Activated T-cell treated with anti-CD3 and anti-CD28 coated beads, Interleukin-2, amount 50 U/mL, for 24 hours (primary cell): ENCODE results near the gene PSAPL1.

ENCODE experiments used
- DNase-seq: peaks from one replicate; pipeline ENCODE4 v3.0.0-alpha.2; 2020
- H3K27ac Mint-ChIP-seq: 2 replicates; pipeline ENCODE4 v1.8.0; 2020; ENCODE audit warnings: mild to moderate bottlenecking, mixed read lengths
- H3K27me3 Mint-ChIP-seq: 2 replicates; pipeline ENCODE4 v1.8.0; 2020; ENCODE audit warnings: mixed read lengths
- H3K36me3 Mint-ChIP-seq: 2 replicates; pipeline ENCODE4 v1.8.0; 2020; ENCODE audit warnings: low read depth, mixed read lengths
- H3K4me1 Mint-ChIP-seq: 2 replicates; pipeline ENCODE4 v1.8.0; 2020; ENCODE audit warnings: low read depth, mixed read lengths
- H3K4me3 Mint-ChIP-seq: 2 replicates; pipeline ENCODE4 v1.8.0; 2020; ENCODE audit warnings: mild to moderate bottlenecking, moderate library complexity, mixed read lengths
- H3K9me3 Mint-ChIP-seq: 2 replicates; pipeline ENCODE4 v1.8.0; 2020; ENCODE audit warnings: mixed read lengths

PSAPL1 gene

DNA sequence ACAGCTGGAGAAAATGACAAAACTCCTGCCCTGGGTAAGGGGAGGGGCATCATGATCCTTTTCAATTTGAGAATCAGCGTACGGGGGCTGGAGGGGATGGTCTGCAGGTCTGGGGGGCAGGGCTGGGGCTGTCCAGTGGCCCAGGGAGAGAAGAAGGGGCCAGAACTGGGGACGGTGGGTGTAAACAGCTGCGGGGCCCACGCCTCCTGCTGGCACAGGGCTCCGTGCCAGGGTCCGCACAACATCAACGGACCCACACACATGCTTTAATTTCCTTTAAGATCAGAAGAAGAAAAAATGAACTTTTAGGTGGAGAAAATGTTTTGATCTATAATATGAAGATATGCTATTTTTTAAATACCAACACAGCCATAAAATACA, 52.1 kb downstream of the PSAPL1 start:
- H3K9me3 Mint-ChIP-seq, result no peaks in the 10 kb centered on the region

DNA sequence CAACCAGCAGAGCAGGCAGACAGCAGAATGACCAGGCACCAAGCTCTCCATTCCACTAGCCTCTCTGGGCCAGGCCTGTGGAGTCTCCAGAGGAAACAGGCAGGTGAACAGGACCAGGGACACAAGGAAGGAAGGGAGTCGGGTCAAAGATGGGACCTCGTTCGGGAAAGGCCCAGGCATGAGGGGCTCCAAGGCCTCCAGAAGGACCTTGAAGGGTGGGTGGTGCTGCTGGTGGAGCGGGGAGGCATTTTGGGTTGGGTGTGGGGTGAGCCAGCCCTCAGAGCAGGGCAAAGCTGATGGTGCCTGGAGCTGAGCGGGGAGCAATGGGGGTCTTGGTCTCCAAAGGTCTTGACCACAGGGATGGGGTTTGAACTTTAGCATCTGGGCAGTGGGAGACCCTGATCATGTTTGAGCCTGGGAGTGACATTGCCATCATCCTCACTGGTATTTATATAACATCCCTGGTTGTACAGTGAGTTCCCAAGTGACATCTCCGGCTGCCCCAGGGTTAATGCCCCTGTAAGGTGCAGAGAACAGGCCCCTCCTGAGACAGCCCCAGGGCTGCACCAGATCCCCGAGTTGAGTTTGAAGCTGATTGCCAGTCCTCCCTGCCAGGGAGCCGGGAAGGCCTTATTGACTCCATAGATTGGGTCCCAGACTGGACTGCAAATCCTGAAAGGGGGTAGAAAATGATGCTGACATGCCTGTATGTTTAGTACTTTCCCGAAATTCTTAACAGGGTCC, 52.7 kb downstream of the PSAPL1 start:
- H3K4me1 Mint-ChIP-seq, result no peaks in the 10 kb centered on the region
- no peak overlapping the region for H3K4me3 Mint-ChIP-seq
- H3K27ac Mint-ChIP-seq, result no peak overlapping the region
- no peaks in the 10 kb centered on the region for H3K9me3 Mint-ChIP-seq
- DNase-seq, result no peak
- H3K36me3 Mint-ChIP-seq, result no peaks in the 10 kb centered on the region
- H3K27me3 Mint-ChIP-seq, result peaks cover 42% of the 10 kb centered on the region

More for the DNA sequence above, 52.1 kb downstream of the PSAPL1 start:
- Mint-ChIP-seq H3K4me3 (no peak overlapping the region), H3K27ac (no peak overlapping the region), H3K4me1 (no peaks in the 10 kb centered on the region), H3K36me3 (no peaks in the 10 kb centered on the region), H3K27me3 (peaks cover 37% of the 10 kb centered on the region)
- no peak for DNase-seq

DNA sequence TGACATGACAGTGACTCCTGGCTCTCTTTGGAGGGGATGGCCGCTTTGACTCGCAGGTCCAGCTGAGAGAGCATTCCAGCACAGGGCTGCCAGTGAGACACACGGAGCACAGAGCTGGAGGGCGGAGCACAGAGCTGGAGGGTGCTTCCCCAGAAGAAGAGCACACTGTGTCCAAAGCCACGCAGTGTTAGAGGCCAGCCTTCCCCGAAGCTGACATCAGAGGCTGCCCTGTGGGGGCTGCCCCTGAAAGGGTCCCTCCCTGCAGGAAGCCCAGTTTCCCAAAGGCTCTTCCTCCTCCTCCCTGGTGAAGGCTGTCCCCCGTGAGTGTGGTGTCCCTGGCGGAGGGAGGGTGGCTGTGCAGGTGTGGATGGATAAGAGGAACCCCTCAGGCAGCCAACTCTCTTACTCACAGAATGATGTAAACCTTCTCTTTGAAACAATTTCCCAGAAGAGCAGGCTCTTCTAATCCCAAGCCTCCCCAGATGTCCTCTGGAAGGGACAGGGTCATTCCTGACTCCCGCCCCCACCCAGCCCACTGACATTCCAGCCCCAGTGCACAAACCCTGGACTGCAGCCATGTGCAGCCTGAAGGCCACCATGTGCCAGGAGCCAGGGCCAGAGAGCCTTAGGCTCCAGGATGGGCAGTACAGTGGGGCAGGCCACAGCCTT, 53.4 kb downstream of the PSAPL1 start:
- Mint-ChIP-seq H3K4me3 (no peak overlapping the region), H3K9me3 (no peaks in the 10 kb centered on the region), H3K4me1 (no peaks in the 10 kb centered on the region), H3K27ac (no peak overlapping the region), H3K36me3 (no peaks in the 10 kb centered on the region), H3K27me3 (peaks cover 48% of the 10 kb centered on the region)
- no peak for DNase-seq
